ENCODE data around the gene TKT. TPM values are rescaled to one million over a fixed set of nuclear protein-coding genes. Genes with fewer than 3 reads are reported as not detected.

Gene TKT
- total and polyA plus RNA-seq, 8 donors, result 84.9 to 385 (median 140) TPM

DNA sequence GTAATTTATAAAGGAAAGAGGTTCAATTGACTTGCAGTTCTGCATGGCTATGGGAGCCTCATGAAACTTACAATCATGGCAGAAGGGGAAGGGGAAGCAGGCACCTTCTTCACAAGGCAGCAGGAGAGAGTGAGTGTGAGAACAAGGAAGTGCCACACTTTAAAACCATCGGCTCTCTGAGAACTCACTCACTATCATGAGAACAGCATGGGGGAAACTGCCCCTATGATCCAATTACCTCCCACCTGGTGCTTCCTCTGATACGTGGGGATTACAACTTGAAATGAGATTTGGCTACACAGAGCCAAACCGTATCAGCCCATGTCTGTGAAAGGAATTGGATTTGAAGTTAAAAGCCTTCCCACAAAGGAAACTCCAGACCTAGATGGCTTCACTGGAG, 39.1 kb downstream of the TKT start:
- no peak overlapping the region for H3K27ac ChIP-seq
- no peaks in the 10 kb centered on the region for H3K36me3 ChIP-seq
- no peak for DNase-seq
- peaks cover 0 to 5% (median 0%) of the 10 kb centered on the region in 4 donors for H3K4me1 ChIP-seq
- H3K4me3 ChIP-seq, result no peak overlapping the region
- WGBS, 5 donors, result 28 to 38% (median 34%) methylated on average over 3 of the region's 3 CpGs
- intact Hi-C loops (cut with DNase I; ENCODE audit: low total_unique reads), result no loop called here
- H3K9me3 ChIP-seq, result no peaks in the 10 kb centered on the region
- no peaks in the 10 kb centered on the region for H3K27me3 ChIP-seq
- TF ChIP-seq EP300 (IDR thresholded peaks at IDR 0.05) (no peak), POLR2A (IDR thresholded peaks at IDR 0.05) (no peak), POLR2AphosphoS5 (IDR thresholded peaks at IDR 0.05) (no peak)
- TF ChIP-seq, protein P1, sequence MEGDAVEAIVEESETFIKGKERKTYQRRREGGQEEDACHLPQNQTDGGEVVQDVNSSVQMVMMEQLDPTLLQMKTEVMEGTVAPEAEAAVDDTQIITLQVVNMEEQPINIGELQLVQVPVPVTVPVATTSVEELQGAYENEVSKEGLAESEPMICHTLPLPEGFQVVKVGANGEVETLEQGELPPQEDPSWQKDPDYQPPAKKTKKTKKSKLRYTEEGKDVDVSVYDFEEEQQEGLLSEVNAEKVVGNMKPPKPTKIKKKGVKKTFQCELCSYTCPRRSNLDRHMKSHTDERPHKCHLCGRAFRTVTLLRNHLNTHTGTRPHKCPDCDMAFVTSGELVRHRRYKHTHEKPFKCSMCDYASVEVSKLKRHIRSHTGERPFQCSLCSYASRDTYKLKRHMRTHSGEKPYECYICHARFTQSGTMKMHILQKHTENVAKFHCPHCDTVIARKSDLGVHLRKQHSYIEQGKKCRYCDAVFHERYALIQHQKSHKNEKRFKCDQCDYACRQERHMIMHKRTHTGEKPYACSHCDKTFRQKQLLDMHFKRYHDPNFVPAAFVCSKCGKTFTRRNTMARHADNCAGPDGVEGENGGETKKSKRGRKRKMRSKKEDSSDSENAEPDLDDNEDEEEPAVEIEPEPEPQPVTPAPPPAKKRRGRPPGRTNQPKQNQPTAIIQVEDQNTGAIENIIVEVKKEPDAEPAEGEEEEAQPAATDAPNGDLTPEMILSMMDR (IDR thresholded peaks at IDR 0.05), result no peak

DNA sequence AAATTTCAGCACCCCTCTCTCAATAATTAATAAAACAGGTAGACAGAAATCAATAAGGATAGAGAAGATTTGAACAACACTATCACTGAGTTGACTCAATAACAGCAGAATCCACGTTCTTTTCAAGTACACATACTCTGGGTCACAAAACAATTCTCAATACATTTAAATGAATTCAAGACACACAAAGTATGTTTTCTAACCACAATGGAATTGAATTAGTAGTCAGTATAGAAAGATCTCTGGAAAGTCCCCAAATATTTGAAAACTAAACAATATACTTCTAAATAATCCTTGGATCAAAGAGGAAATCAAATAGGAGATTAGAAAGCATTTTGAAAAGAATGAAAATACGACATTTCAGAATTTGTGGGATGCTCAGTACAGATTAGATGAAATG, 40.0 kb downstream of the TKT start:
- 29 to 55% (median 32%) methylated on average over 2 of the region's 2 CpGs for WGBS, 5 donors
- intact Hi-C loops (cut with DNase I; ENCODE audit: low total_unique reads), result no loop called here

DNA sequence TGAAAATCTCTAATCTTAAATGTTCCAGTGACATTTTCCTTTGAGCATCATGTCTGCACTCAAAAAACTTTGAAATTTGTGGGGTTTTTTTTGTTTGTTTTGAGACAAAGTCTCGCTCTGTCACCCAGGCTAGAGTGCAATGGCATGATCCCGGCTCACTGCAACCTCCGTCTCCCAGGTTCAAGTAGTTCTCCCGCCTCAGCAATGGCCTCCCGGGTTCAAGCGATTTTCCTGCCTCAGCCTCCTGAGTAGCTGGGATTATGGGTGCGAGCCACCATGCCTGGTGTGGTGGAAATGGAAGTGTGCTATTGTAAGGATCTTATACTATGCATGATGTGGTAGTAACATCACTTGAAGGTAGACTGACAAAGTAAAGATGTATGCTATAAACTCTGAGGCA, 42.5 kb downstream of the TKT start:
- Histone ChIP-seq H3K27ac (no peak overlapping the region), H3K27me3 (no peaks in the 10 kb centered on the region), H3K4me1 (no peaks in the 10 kb centered on the region), H3K9me3 (peaks cover 5 to 12% (median 11%) of the 10 kb centered on the region in 4 donors), H3K36me3 (no peaks in the 10 kb centered on the region), H3K4me3 (no peak overlapping the region)
- WGBS, 5 donors, result 84 to 94% (median 91%) methylated on average over 7 of the region's 7 CpGs
- intact Hi-C loops (cut with DNase I; ENCODE audit: low total_unique reads), result no loop called here
- TF ChIP-seq POLR2A (IDR thresholded peaks at IDR 0.05) (no peak), POLR2AphosphoS5 (IDR thresholded peaks at IDR 0.05) (no peak), EP300 (IDR thresholded peaks at IDR 0.05) (no peak)
- TF ChIP-seq, protein P1 (IDR thresholded peaks at IDR 0.05), result no peak
- DNase-seq, result no peak

More for the DNA sequence above, 40.0 kb downstream of the TKT start:
- H3K4me1 ChIP-seq, result peaks cover 0 to 5% (median 0%) of the 10 kb centered on the region in 4 donors
- no peaks in the 10 kb centered on the region for H3K9me3 ChIP-seq
- H3K4me3 ChIP-seq, result no peak overlapping the region
- H3K36me3 ChIP-seq, result no peaks in the 10 kb centered on the region
- H3K27ac ChIP-seq, result no peak overlapping the region
- DNase-seq, result no peak
- TF ChIP-seq POLR2A (IDR thresholded peaks at IDR 0.05) (no peak), POLR2AphosphoS5 (IDR thresholded peaks at IDR 0.05) (no peak), EP300 (IDR thresholded peaks at IDR 0.05) (no peak)
- TF ChIP-seq, protein P1 (IDR thresholded peaks at IDR 0.05), result no peak
- H3K27me3 ChIP-seq, result no peaks in the 10 kb centered on the region

DNA sequence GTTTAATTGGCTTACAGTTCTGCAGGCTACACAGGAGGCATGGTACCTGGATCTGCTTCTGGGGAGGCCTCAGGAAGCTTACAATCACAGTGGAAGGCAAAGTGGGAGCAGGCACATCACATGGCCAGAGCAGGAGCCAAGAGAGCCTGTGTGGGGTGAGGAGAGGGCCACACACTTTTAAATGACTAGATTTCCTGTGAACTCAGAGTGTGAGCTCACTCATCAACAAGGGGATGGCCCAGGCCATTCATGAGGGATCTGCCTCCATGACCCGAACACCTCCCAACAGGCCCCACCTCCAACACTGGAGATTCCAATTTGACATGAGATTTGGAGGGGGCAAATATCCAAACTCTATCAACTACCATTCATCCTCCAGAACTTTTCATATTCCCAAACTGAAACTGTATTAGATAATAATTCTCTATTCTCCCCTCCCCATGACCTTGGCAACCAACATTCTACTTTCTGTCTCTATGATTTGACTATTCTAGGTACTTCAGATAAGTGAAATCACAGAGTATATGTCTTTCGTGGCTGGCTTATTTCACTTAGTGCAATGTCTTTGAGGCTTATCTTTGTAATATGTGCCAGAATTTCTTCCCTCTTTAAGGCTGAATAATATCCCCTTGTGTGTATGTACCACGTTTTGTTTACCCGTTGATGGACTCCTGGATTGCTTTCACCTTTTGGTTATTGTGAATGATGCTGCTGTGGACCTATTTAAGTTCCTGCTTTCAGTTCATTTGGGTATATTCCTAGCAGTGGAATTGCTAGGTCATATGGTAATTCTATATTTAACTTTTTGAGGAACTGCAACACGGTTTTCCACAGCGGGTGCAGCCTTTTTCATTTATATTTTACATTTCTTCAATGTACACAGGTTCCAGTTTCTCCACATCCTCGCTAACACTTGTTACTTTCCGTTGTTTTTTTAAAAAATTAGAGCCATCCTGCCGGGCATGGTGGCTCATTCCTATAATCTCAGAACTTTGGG, 43.8 kb downstream of the TKT start:
- DNase-seq, result no peak
- Histone ChIP-seq H3K27me3 (no peaks in the 10 kb centered on the region), H3K27ac (no peak overlapping the region), H3K4me1 (no peaks in the 10 kb centered on the region), H3K4me3 (no peak overlapping the region), H3K36me3 (no peaks in the 10 kb centered on the region), H3K9me3 (peaks cover 5 to 17% (median 13%) of the 10 kb centered on the region in 4 donors)
- WGBS, 5 donors, result 72 to 80% (median 78%) methylated on average over 9 of the region's 9 CpGs
- intact Hi-C loops (cut with DNase I; ENCODE audit: low total_unique reads), result no loop called here
- TF ChIP-seq POLR2A (IDR thresholded peaks at IDR 0.05) (no peak), EP300 (IDR thresholded peaks at IDR 0.05) (no peak), POLR2AphosphoS5 (IDR thresholded peaks at IDR 0.05) (no peak)
- TF ChIP-seq, protein P1 (IDR thresholded peaks at IDR 0.05), result no peak

Data from stomach (tissue), 9 donors.